Choroid plexus epithelial cell (primary cell): ENCODE measurements around the gene TXNRD2.
A peak's percentile ranks its signal among the peaks of the same experiment; 100 is the strongest.

Experiments
- DNase-seq: peaks from one replicate; pipeline ENCODE4 v3.0.0-alpha.2; 2010; ENCODE audit warnings: low read depth
- H3K4me3 ChIP-seq: 2 replicates; pipeline ENCODE4 v1.5.1; 2011; ENCODE audit warnings: low read depth, mild to moderate bottlenecking, control low read depth, low read length, moderate library complexity
- TF ChIP-seq, protein P1 (sequence below): conservative IDR thresholded peaks from 2 replicates; pipeline ENCODE4 v1.5.1; 2011; ENCODE audit warnings: low read depth, mild to moderate bottlenecking, control low read depth, inconsistent platforms, low read length, moderate library complexity

The TXNRD2 gene

DNA sequence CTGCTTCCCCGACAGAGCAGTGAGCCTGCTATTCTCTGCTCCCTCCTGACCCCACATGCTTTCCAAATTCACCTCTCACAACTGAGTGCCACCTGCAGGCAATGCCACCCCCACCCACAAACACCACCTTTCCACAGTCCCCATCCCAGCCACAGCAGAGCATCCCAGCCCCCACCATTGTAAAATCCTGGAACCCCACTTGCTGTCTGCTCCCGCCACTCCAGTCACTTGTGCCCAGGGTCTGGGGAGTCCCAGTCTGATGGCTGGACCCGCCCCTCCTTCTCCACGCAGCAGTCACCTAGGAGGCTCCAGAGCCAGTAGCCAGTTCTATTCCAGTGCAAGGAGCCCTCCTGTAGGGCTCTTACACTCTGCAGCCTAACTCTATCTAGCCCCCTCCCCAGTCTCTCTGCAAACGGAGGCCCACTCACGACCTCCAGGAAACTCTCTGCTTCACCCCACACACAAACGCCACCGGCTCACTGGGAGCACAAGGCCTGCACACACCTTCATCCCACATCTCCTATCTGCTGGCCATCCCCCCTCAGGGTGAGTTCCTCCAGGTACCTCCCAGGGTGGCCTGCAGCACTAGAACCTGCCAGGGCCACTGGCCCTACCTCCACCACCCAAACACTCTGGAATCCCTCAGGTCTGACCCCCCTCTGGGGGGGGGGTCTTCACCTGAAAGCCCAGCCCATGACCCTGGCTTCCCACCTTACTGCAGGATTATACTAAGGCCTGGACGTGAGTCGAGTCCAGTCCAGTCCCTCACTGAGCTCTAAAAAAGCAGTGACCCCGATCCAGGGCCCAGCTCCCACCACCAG lies 88.3 kb downstream of the TXNRD2 start:
- H3K4me3 ChIP-seq: peak overlapping the region; percentile 90
- TF ChIP-seq, protein P1, sequence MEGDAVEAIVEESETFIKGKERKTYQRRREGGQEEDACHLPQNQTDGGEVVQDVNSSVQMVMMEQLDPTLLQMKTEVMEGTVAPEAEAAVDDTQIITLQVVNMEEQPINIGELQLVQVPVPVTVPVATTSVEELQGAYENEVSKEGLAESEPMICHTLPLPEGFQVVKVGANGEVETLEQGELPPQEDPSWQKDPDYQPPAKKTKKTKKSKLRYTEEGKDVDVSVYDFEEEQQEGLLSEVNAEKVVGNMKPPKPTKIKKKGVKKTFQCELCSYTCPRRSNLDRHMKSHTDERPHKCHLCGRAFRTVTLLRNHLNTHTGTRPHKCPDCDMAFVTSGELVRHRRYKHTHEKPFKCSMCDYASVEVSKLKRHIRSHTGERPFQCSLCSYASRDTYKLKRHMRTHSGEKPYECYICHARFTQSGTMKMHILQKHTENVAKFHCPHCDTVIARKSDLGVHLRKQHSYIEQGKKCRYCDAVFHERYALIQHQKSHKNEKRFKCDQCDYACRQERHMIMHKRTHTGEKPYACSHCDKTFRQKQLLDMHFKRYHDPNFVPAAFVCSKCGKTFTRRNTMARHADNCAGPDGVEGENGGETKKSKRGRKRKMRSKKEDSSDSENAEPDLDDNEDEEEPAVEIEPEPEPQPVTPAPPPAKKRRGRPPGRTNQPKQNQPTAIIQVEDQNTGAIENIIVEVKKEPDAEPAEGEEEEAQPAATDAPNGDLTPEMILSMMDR: no peak
- DNase-seq: no peak

DNA sequence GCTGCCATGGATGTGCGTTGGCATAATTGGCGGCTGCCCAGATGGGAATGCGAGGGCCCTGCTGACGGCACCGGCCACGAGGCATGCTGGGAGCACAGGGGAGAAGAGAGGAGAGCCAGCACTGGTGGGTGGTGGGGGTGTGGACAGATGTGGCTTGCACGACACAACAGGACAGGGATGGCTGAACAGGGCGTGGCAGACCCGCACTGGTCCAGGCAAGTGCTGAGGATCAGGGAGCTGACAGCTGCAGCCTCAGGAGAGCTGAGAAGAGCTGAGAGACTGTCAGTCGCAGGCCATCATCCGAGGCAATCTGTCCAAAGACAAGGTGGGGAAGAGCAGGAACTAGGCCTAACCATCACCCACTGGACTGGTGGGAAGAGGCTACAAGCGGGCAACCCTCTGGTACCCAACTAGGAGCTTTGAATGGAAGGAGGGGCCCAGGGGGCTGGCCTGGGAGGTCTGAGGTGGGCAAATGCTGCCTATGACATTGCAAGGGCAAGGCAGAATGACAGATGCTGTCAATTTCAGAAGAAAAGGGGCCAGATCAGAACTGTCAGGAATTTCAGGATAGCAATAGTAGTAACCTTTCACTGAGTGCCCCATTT lies 89.3 kb downstream of the TXNRD2 start:
- TF ChIP-seq, protein P1: no peak
- H3K4me3 ChIP-seq: no peak overlapping the region
- DNase-seq: no peak

DNA sequence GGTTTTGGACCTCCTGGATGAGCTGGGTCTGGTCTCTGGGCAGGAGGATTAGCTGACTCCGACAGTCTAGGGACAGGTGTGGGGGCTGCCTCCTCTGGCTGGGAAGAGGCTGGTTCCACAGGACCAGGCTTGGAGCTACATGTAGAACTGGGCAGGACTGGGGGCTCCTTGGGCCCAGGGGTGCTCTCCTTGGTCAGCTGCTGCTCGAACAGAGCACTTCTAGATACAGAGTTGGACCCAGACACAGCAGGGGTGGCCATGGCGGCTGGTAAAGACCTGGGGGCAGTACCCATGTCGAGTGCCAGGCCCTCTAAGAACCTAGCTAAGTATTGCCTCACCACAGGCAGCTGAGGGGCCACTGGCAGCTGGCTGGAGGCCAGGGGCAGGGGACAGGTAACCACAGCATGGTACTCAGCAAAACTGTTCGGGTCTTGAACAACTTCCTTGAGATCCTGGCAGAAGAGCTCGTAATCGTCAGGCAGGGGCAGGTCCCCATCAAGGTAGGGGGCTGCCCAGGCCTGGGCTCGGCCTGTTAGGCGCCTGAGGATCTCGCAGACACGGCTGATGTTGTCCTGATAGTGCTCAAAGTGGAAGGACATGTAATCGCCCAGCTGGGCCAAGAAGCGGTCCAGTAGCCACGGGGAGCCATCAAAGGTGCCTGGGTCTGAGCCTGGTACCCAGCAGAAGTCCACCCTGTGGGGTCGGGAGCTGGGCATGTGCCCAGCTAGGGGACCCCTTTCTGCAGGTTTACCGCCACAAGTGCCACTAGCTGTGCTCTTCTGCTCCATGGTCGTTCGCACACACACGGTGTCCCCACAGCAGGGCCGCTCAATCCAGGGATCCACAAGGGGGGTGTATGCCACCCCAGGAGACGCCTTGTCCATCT lies 90.1 kb downstream of the TXNRD2 start:
- DNase-seq: no peak
- TF ChIP-seq, protein P1: no peak
- no peak overlapping the region for H3K4me3 ChIP-seq

DNA sequence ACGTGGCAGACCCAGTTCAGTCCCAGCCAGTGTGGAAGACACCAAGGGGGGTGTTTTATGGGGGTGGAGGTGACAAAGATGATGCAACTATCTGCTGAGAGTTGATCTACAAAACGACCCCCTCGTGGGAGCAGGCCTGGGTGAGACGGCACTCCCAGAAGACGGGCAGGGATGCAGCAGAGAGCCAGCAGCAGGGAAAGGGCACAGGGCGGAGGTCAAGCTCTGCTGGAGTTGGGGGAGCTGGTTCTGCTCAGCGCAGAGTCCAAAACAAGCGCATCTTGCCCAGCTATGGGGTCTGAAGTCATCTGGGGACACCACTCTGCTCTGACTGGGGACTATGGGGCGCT lies 90.9 kb downstream of the TXNRD2 start:
- no peak overlapping the region for H3K4me3 ChIP-seq
- TF ChIP-seq, protein P1: no peak

DNA sequence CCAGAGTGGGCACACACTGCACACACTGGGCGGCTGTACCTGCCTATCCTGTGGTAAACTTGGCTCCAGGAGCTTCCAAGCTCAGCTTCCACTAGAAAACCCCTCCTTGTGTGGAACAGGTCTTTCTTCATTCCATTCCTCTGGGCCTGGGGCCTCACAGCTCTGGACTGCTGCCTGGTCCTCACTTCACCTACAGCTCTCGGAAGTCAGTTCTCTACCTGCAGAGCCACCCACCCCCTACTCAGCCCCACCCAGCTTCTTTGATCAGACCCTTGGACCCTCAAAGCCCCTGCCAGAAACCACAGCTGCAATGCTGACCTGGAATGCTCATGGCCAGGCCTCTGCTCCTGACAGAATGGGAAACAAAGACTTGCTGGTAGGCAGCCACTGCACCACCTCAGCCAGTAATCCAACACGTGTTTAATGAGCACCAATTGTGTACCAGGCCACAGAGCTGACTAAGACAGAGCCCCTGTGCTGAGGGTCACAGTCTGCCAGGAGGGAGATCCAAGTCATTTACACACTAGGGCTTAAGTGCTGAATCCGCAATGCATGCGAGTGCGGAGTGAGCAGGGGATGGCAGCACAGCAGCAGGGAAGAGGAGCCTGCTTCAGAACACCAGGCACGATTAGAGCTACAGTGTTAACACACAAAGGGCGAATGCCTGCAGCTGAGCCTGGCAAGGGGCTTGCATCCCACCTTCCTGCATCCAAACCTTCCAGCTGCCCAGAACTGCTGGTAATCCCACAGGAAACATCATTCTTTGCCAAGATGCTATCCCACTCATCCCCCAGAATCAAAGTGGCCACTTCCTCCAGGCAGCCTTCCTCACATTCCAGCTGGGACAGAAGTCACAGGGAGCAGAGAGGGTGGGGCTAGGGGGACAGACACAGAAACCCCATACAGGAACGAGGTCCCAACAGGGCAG lies 91.5 kb downstream of the TXNRD2 start:
- no peak overlapping the region for H3K4me3 ChIP-seq
- TF ChIP-seq, protein P1: no peak
- DNase-seq: no peak

More for the DNA sequence above, 90.9 kb downstream of the TXNRD2 start:
- DNase-seq: no peak
